WTC11 (cell line): Measurements from ENCODE around the gene MIPOL1.

Experiments used
- ATF2 ChIP-seq: sonication (generic); formaldehyde crosslinking; IDR thresholded peaks from 2 replicates; pipeline ENCODE4 v1.8.1; 2022; ENCODE audit warnings: low read depth, missing genetic modification reagents, borderline replicate concordance
- CBFB ChIP-seq: sonication (generic); formaldehyde crosslinking; IDR thresholded peaks from 2 replicates; pipeline ENCODE4 v1.8.1; 2022; ENCODE audit warnings: mild to moderate bottlenecking, low read depth, missing genetic modification reagents
- CTCF ChIP-seq: fragments of 200-600 bp; IDR thresholded peaks from 2 replicates; pipeline ENCODE4 v1.8.0; 2022; ENCODE audit warnings: antibody characterized with exemption
- FOXJ3 ChIP-seq: sonication (generic); formaldehyde crosslinking; IDR thresholded peaks from 2 replicates; pipeline ENCODE4 v1.9.0; 2021; ENCODE audit warnings: missing genetic modification reagents, mild to moderate bottlenecking, borderline replicate concordance
- JAZF1 ChIP-seq: fragments of 250-450 bp; sonication (Bioruptor Pico); IDR thresholded peaks from 2 replicates; pipeline ENCODE4 v1.9.0; 2021; ENCODE audit warnings: moderate library complexity, mild to moderate bottlenecking, inconsistent platforms
- RELA ChIP-seq: sonication (generic); formaldehyde crosslinking; IDR thresholded peaks from 2 replicates; pipeline ENCODE4 v1.8.1; 2022; ENCODE audit warnings: missing genetic modification reagents, mild to moderate bottlenecking, borderline replicate concordance
- TEAD4 ChIP-seq: sonication (generic); formaldehyde crosslinking; IDR thresholded peaks from 2 replicates; pipeline ENCODE4 v1.8.0; 2022; ENCODE audit warnings: mild to moderate bottlenecking, missing genetic modification reagents
- USF2 ChIP-seq: sonication (generic); formaldehyde crosslinking; IDR thresholded peaks from 2 replicates; pipeline ENCODE4 v1.8.1; 2023; ENCODE audit warnings: mild to moderate bottlenecking, missing genetic modification reagents, moderate library complexity
- ZBTB21 ChIP-seq: sonication (generic); formaldehyde crosslinking; IDR thresholded peaks from 2 replicates; pipeline ENCODE4 v1.8.1; 2023; ENCODE audit warnings: mild to moderate bottlenecking, missing genetic modification reagents, borderline replicate concordance
- ZNF512 ChIP-seq: sonication (generic); formaldehyde crosslinking; IDR thresholded peaks from 2 replicates; pipeline ENCODE4 v1.8.1; 2022; ENCODE audit warnings: missing genetic modification reagents, borderline replicate concordance

GRCh38 chr14:37179896-37180502 lies 17.7 kb upstream of the MIPOL1 start:
- no peak for TF ChIP-seq TEAD4 (CRISPR knock-in tag)
- no peak for TF ChIP-seq FOXJ3
- TF ChIP-seq CTCF: no peak
- TF ChIP-seq ZNF512 (CRISPR knock-in tag): no peak
- no peak for TF ChIP-seq JAZF1
- no peak for TF ChIP-seq ZBTB21 (CRISPR knock-in tag)
- no peak for TF ChIP-seq CBFB (CRISPR knock-in tag)
- no peak for TF ChIP-seq ATF2
- no peak for TF ChIP-seq USF2 (CRISPR knock-in tag)
- TF ChIP-seq RELA: no peak
